Endothelial cell of umbilical vein (primary cell): ENCODE measurements around the gene DCLK2. TPM values are rescaled to one million over a fixed set of nuclear protein-coding genes. Genes with fewer than 3 reads are reported as not detected.

Source experiments
- BruUV-seq: library from RNA; stranded (reverse); fragments of 400-500 nt; replicated peaks from 2 replicates; lab custom pipeline; 2021; lab: Mats Ljungman, UMichigan
- CTCF ChIA-PET: fragments of 300-600, 350-600 bp; sonication (Branson Sonifier 250); formaldehyde crosslinking; loops from one replicate; lab custom pipeline; 2021; ENCODE audit warnings: antibody characterized with exemption, inconsistent platforms; lab: Charles Lee
- POLR2A ChIA-PET: fragments of 300-600, 350-600 bp; sonication (Branson Sonifier 250); formaldehyde crosslinking; loops from one replicate; lab custom pipeline; 2021; ENCODE audit warnings: antibody characterized with exemption, inconsistent platforms; lab: Charles Lee
- DNase-seq: peaks from one replicate; pipeline ENCODE4 v3.0.0-alpha.2; 2011; ENCODE audit warnings: low read depth, low spot score
- FAIRE-seq: peaks from 2 replicates; lab custom pipeline; 2011; peaks lifted over from hg19 to GRCh38; lab: Jason Lieb, UNC
- H2AFZ ChIP-seq: 2 replicates; pipeline ENCODE4 v1.6.0; 2012; ENCODE audit warnings: low read depth, low read length, control low read depth, inconsistent platforms
- H3K27ac ChIP-seq: 2 replicates; pipeline ENCODE4 v1.5.1; 2011; ENCODE audit warnings: low read depth, mild to moderate bottlenecking, control low read depth, low read length, moderate library complexity; ENCODE audit not compliant: insufficient read depth
- H3K27me3 ChIP-seq, 2 experiments: 2 replicates each; pipeline versions ENCODE4 v1.6.0 to v1.6.1; 2011; ENCODE audit warnings: low read length in 2 of 2, mixed read lengths in 1 of 2; ENCODE audit not compliant: control insufficient read depth in 2 of 2, insufficient read depth in 2 of 2
- H3K36me3 ChIP-seq, 2 experiments: 2 replicates in 1 of 2; 3 replicates in 1 of 2; pipeline ENCODE4 v1.5.1; 2011; ENCODE audit warnings: low read length in 2 of 2, mild to moderate bottlenecking in 1 of 2, moderate library complexity in 1 of 2; ENCODE audit not compliant: control insufficient read depth in 2 of 2, insufficient read depth in 2 of 2; ENCODE audit errors: extremely low read depth in 1 of 2
- H3K4me1 ChIP-seq: 3 replicates; pipeline ENCODE4 v1.5.1; 2011; ENCODE audit warnings: mild to moderate bottlenecking, low read length; ENCODE audit not compliant: control insufficient read depth, insufficient read depth; ENCODE audit errors: extremely low read depth
- H3K4me2 ChIP-seq: 2 replicates; pipeline ENCODE4 v1.6.1; 2011; ENCODE audit warnings: low read length, control low read depth, mixed read lengths; ENCODE audit not compliant: insufficient read depth
- H3K4me3 ChIP-seq, 3 experiments: fragments of 200-600 bp in 1 of 3; sonication (generic), shearing (Covaris generic) in 1 of 3; replicated peaks in 1 of 3; 2 replicates each; pipeline ENCODE4 v1.5.1; 2011 to 2016; ENCODE audit warnings: control low read depth in 3 of 3, low read length in 3 of 3, mild to moderate bottlenecking in 2 of 3, inconsistent platforms in 1 of 3, low read depth in 1 of 3, moderate library complexity in 1 of 3; ENCODE audit not compliant: insufficient read depth in 1 of 3
- H3K79me2 ChIP-seq: 2 replicates; pipeline ENCODE4 v1.6.0; 2012; ENCODE audit warnings: low read length, inconsistent platforms; ENCODE audit not compliant: control insufficient read depth, insufficient read depth
- H3K9ac ChIP-seq: replicated peaks from 2 replicates; pipeline ENCODE3; 2011; ENCODE audit warnings: low read length, control low read depth; ENCODE audit not compliant: insufficient read depth; ENCODE audit errors: extremely low read depth
- H3K9me1 ChIP-seq: replicated peaks from 3 replicates; pipeline ENCODE4 v1.6.0; 2011; ENCODE audit warnings: mild to moderate bottlenecking, low read length; ENCODE audit not compliant: control insufficient read depth, insufficient read depth; ENCODE audit errors: extremely low read depth
- H3K9me3 ChIP-seq: replicated peaks from 2 replicates; pipeline ENCODE4 v1.5.1; 2012; ENCODE audit warnings: low read length, inconsistent platforms; ENCODE audit not compliant: control insufficient read depth, insufficient read depth
- H4K20me1 ChIP-seq: replicated peaks from 2 replicates; pipeline ENCODE3; 2011; ENCODE audit warnings: mild to moderate bottlenecking, low read length; ENCODE audit not compliant: control insufficient read depth, insufficient read depth; ENCODE audit errors: extremely low read depth
- EZH2 ChIP-seq: IDR thresholded peaks from 2 replicates; pipeline ENCODE4 v1.6.1; 2012; ENCODE audit warnings: borderline replicate concordance, low read depth, mild to moderate bottlenecking, moderate library complexity, low read length, inconsistent platforms; ENCODE audit not compliant: severe bottlenecking
- FOS ChIP-seq: IDR thresholded peaks from 2 replicates; pipeline ENCODE4 v1.6.1; 2011; ENCODE audit warnings: mild to moderate bottlenecking, low read length, moderate library complexity, borderline replicate concordance; ENCODE audit not compliant: insufficient read depth
- GATA2 ChIP-seq: IDR thresholded peaks from 2 replicates; pipeline ENCODE4 v1.7.0; 2011; ENCODE audit warnings: low read depth, mild to moderate bottlenecking, moderate library complexity, mixed read lengths, low read length; ENCODE audit not compliant: insufficient read length, insufficient read depth
- JUN ChIP-seq: IDR thresholded peaks from 2 replicates; pipeline ENCODE4 v1.6.1; 2011; ENCODE audit warnings: borderline replicate concordance, low read depth; ENCODE audit not compliant: insufficient read length, insufficient read depth
- MAX ChIP-seq: IDR thresholded peaks from 2 replicates; pipeline ENCODE4 v1.6.1; 2011; ENCODE audit not compliant: insufficient read depth, insufficient read length
- MYC ChIP-seq: IDR thresholded peaks from one replicate; pipeline ENCODE4 v1.6.1; 2011; ENCODE audit warnings: mild to moderate bottlenecking, low read depth, low read length
- POLR2A ChIP-seq: IDR thresholded peaks from 2 replicates; pipeline ENCODE4 v1.6.1; 2012; ENCODE audit warnings: low read depth, mild to moderate bottlenecking, control low read depth, low read length
- POLR2AphosphoS5 ChIP-seq: IDR thresholded peaks from 2 replicates; pipeline ENCODE4 v1.6.1; 2012; ENCODE audit warnings: low read depth, mild to moderate bottlenecking, control low read depth, low read length, moderate library complexity; ENCODE audit not compliant: insufficient read depth
- dilution Hi-C: fragments of 300-500 bp; cut with MboI; formaldehyde crosslinking; loops from one replicate; pipeline ENCODE4 v1.15.0; 2019; ENCODE audit warnings: low sequenced_read_pairs; ENCODE audit not compliant: extremely low pct_ligation_motif_present
- intact Hi-C: fragments of 100-400 bp; cut with micrococcal nuclease; formaldehyde crosslinking; loops from one replicate; pipeline ENCODE4 v1.10.0; 2022
- polyA plus RNA-seq, 4 experiments: library from polyadenylated mRNA; depleted of rRNA in 3 of 4; stranded (reverse) in 3 of 4; unstranded in 1 of 4; fragments of >200 nt; gene quantifications; 2 replicates each; pipeline versions ENCODE4 v1.2.1 to v1.2.3, GENCODE V29; 2011 to 2012; ENCODE audit warnings: missing spikeins in 1 of 4
- total RNA-seq: library from RNA; stranded (reverse); gene quantifications from 2 replicates; pipeline ENCODE4 v1.2.3, GENCODE V29; 2021
- TF ChIP-seq, protein P1 (sequence below), 2 donors: IDR thresholded peaks; 1 replicate in 1 of 2; 2 replicates in 1 of 2; pipeline ENCODE4 v1.5.1; 2011; ENCODE audit warnings: low read length in 2 of 2, mild to moderate bottlenecking in 2 of 2, moderate library complexity in 2 of 2, control low read depth in 1 of 2, inconsistent platforms in 1 of 2, low read depth in 1 of 2; ENCODE audit not compliant: insufficient read depth in 1 of 2; ENCODE audit errors: extremely low read depth in 1 of 2

DCLK2 gene
- total and polyA plus RNA-seq, 2 donors (not counting 3 experiments of a cell fraction or from before 2014, with no cell fraction given): 1.7 to 4.7 TPM

- H3K4me2 ChIP-seq: no peak overlapping the region
- H3K27ac ChIP-seq: no peak overlapping the region
- H3K9me3 ChIP-seq: no peaks in the 10 kb centered on the region
- ChIA-PET CTCF (interaction anchor here (1.1 kb wide), 1 partner anchor 12 kb away, joined by 3 read pairs; no protein-coding TSS in a partner anchor), POLR2A (no interaction called here)
- H3K4me1 ChIP-seq: peaks cover 4% of the 10 kb centered on the region
- no peaks in the 10 kb centered on the region for H3K36me3 ChIP-seq
- no peaks in the 10 kb centered on the region for H3K9me1 ChIP-seq
- dilution Hi-C loops (no loop called here), intact Hi-C loops (no loop called here)
- no peak for DNase-seq
- H3K27me3 ChIP-seq: no peaks in the 10 kb centered on the region
- H3K9ac ChIP-seq: no peak overlapping the region
- no peaks in the 10 kb centered on the region for H4K20me1 ChIP-seq
- H3K79me2 ChIP-seq: no peaks in the 10 kb centered on the region
- no peak for FAIRE-seq
- TF ChIP-seq MYC (no peak), FOS (no peak), EZH2 (no peak), POLR2A (no peak), MAX (no peak), GATA2 (no peak), JUN (no peak), POLR2AphosphoS5 (no peak)
- TF ChIP-seq, protein P1, sequence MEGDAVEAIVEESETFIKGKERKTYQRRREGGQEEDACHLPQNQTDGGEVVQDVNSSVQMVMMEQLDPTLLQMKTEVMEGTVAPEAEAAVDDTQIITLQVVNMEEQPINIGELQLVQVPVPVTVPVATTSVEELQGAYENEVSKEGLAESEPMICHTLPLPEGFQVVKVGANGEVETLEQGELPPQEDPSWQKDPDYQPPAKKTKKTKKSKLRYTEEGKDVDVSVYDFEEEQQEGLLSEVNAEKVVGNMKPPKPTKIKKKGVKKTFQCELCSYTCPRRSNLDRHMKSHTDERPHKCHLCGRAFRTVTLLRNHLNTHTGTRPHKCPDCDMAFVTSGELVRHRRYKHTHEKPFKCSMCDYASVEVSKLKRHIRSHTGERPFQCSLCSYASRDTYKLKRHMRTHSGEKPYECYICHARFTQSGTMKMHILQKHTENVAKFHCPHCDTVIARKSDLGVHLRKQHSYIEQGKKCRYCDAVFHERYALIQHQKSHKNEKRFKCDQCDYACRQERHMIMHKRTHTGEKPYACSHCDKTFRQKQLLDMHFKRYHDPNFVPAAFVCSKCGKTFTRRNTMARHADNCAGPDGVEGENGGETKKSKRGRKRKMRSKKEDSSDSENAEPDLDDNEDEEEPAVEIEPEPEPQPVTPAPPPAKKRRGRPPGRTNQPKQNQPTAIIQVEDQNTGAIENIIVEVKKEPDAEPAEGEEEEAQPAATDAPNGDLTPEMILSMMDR (IDR thresholded peaks at IDR 0.05; ENCODE audit: extremely low read depth in 1 of 2, insufficient read depth in 1 of 2, low read depth in 1 of 2, low read length in 2 of 2): no peak
- BruUV-seq: no TSS peak
- no peak overlapping the region for H3K4me3 ChIP-seq
- H2AFZ ChIP-seq: no peak overlapping the region
Measured at GRCh38 chr4:150256225-150256620, 178.0 kb downstream of the DCLK2 start.
